Dorsolateral prefrontal cortex (tissue), 118 donors: ENCODE measurements around the gene EDC4. TPM values are rescaled to one million over a fixed set of nuclear protein-coding genes. Genes with fewer than 3 reads are reported as not detected.

Experiments used
- total RNA-seq, 120 experiments: library from RNA; stranded (reverse); gene quantifications; one replicate each; pipeline versions ENCODE4 v1.2.3 to v1.2.4, GENCODE V29; 2022

Gene EDC4
- total RNA-seq, 120 experiments from 2014 or later, result 46.0 to 96.6 (median 69.2) TPM

Other genes with a start within 250 kb of the EDC4 start
- 100 to 1,000 TPM in 2 of 120 experiments, 10 to 100 TPM in 118; 19.6 to 121 (median 72.6) TPM for gene CARMIL2, start 227.9 kb upstream of the EDC4 start, total RNA-seq
- gene ACD, start 212.8 kb upstream of the EDC4 start, total RNA-seq, result 10 to 100 TPM; 19.1 to 42.5 (median 29.0) TPM
- gene PARD6A, start 212.1 kb upstream of the EDC4 start, total RNA-seq, result 10 to 100 TPM; 13.9 to 52.7 (median 27.3) TPM
- gene ENKD1, start 206.3 kb upstream of the EDC4 start, total RNA-seq, result 10 to 100 TPM in 93 of 120 experiments, 1 to 10 TPM in 27; 5.8 to 19.4 (median 11.7) TPM
- gene C16orf86, start 206.2 kb upstream of the EDC4 start, total RNA-seq, result 10 to 100 TPM in 21 of 120 experiments, 1 to 10 TPM in 99; 3.5 to 17.8 (median 7.3) TPM
- 10 to 100 TPM; 13.3 to 49.7 (median 34.9) TPM for gene GFOD2, start 153.7 kb upstream of the EDC4 start, total RNA-seq
- 10 to 100 TPM; 13.9 to 32.6 (median 21.2) TPM for gene RANBP10, start 66.5 kb upstream of the EDC4 start, total RNA-seq
- 10 to 100 TPM in 26 of 120 experiments, 1 to 10 TPM in 94; 3.1 to 16.5 (median 8.5) TPM for gene TSNAXIP1, start 66.2 kb upstream of the EDC4 start, total RNA-seq
- gene THAP11, start 30.7 kb upstream of the EDC4 start, total RNA-seq, result 10 to 100 TPM; 17.7 to 30.0 (median 24.0) TPM
- gene NUTF2, start 26.1 kb upstream of the EDC4 start, total RNA-seq, result 10 to 100 TPM; 51.7 to 88.9 (median 72.2) TPM
- 10 to 100 TPM; 40.0 to 88.4 (median 54.9) TPM for gene CENPT, start 25.4 kb upstream of the EDC4 start, total RNA-seq
- 10 to 100 TPM in 1 of 120 experiments, 1 to 10 TPM in 97, under 1 TPM in 6, not detected in 16; 0.72 to 11.5 (median 2.6) TPM for gene NRN1L, start 11.8 kb downstream of the EDC4 start, total RNA-seq
- gene PSKH1, start 20.2 kb downstream of the EDC4 start, total RNA-seq, result 10 to 100 TPM; 10.9 to 28.1 (median 18.3) TPM
- gene CTRL, start 58.8 kb downstream of the EDC4 start, total RNA-seq, result 1 to 10 TPM in 110 of 120 experiments, under 1 TPM in 8, not detected in 2; 0.26 to 6.7 (median 2.2) TPM
- gene PSMB10, start 63.8 kb downstream of the EDC4 start, total RNA-seq, result 10 to 100 TPM; 21.1 to 56.9 (median 38.9) TPM
- 10 to 100 TPM in 108 of 120 experiments, 1 to 10 TPM in 12; 5.4 to 42.1 (median 16.4) TPM for gene LCAT, start 71.1 kb downstream of the EDC4 start, total RNA-seq
- 10 to 100 TPM; 12.2 to 79.2 (median 26.9) TPM for gene SLC12A4, start 95.6 kb downstream of the EDC4 start, total RNA-seq
- gene DPEP3, start 107.4 kb downstream of the EDC4 start, total RNA-seq, result 1 to 10 TPM in 3 of 120 experiments, under 1 TPM in 27, not detected in 90; 0.23 to 1.3 (median 0.35) TPM
- 1 to 10 TPM in 69 of 120 experiments, under 1 TPM in 37, not detected in 14; 0.28 to 5.2 (median 1.2) TPM for gene DPEP2, start 126.4 kb downstream of the EDC4 start, total RNA-seq
- gene DPEP2NB, start 142.9 kb downstream of the EDC4 start, total RNA-seq, result under 1 TPM in 2 of 120 experiments, not detected in 118; 0.41 to 0.43 TPM
- gene DDX28, start 150.2 kb downstream of the EDC4 start, total RNA-seq, result 10 to 100 TPM in 3 of 120 experiments, 1 to 10 TPM in 117; 3.1 to 10.7 (median 6.9) TPM
- 10 to 100 TPM; 10.6 to 25.8 (median 17.6) TPM for gene DUS2, start 150.2 kb downstream of the EDC4 start, total RNA-seq
- gene NFATC3, start 212.3 kb downstream of the EDC4 start, total RNA-seq, result 10 to 100 TPM; 30.0 to 60.4 (median 40.8) TPM